Measurements from ENCODE around the gene NQO1.
"Not testable (repeated sequence)": the region's sequence is repeated elsewhere in the genome, so short reads cannot be mapped to it uniquely, and the experiment has no call there.

The NQO1 gene

GRCh38 chr16:69761983-69762813 lies 35.8 kb upstream of the NQO1 start, which contains the start of gene WWP2:
WWP2 (plus strand) TSS chr16:69762332; CDS start chr16:69787011, 24,679 bp downstream.
- Histone ChIP-seq H3K9me3 (ENCODE audit: insufficient read depth, low read length) (no peaks in the 10 kb centered on the region), H3K9ac (ENCODE audit: low read length) (peak within 1 kb of the TSS; percentile 95), H3F3A (ENCODE audit: insufficient read depth) (peaks cover 21% of the 10 kb centered on the region), H3K36me3 (ENCODE audit: low read length) (no peaks in the 10 kb centered on the region), H3K4me2 (ENCODE audit: low read depth, low read length, poor library complexity, severe bottlenecking) (peak within 1 kb of the TSS; percentile 93), H3K27ac (ENCODE audit: low read depth, low read length) (peak within 1 kb of the TSS; percentile 78), H3K79me2 (ENCODE audit: insufficient read depth, low read length) (peaks cover 45% of the 10 kb centered on the region), H3K4me3 (ENCODE audit: insufficient read depth, low read length, poor library complexity, severe bottlenecking) (peak within 1 kb of the TSS; percentile 88), H4K20me1 (ENCODE audit: low read depth, low read length) (no peaks in the 10 kb centered on the region), H3K27me3 (ENCODE audit: low read length) (no peaks in the 10 kb centered on the region), H2AFZ (ENCODE audit: low read depth, low read length, severe bottlenecking) (peak within 1 kb of the TSS; percentile 81), H3K9me2 (replicated peaks; ENCODE audit: insufficient read depth, low read length) (no peaks in the 10 kb centered on the region)
- TF ChIP-seq EZH2phosphoT487 (conservative IDR thresholded peaks at IDR 0.05; ENCODE audit: low read length), result no peak
- no peak for TF ChIP-seq CTCF (IDR thresholded peaks at IDR 0.05; ENCODE audit: insufficient read depth, low read length, poor library complexity, severe bottlenecking)

DNA sequence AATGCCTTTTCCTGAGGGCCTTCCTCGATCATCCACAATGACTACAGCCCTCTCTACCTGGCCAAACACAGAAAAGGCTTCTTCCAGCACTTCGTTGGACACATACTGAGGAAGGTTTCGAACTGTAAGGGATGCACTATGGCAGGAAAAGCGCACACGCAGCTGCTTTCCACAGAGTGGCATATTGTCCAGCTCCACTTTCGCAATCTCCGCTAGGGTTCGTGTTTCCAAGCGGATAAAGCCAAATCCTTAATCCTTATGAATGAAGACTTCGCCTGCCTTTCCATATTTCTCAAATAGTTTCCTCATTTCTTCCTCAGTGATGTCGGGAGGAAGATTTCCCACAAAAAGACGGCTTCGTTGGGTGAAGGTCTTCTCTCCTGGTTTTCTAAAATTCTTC lies 31.0 kb upstream of the NQO1 start:
- H3K4me3 ChIP-seq (ENCODE audit: insufficient read depth, low read length, poor library complexity, severe bottlenecking); H3K9ac ChIP-seq (ENCODE audit: low read length); H3K9me3 ChIP-seq (ENCODE audit: insufficient read depth, low read length); H3K9me2 ChIP-seq (replicated peaks; ENCODE audit: insufficient read depth, low read length); H3F3A ChIP-seq (ENCODE audit: insufficient read depth); H2AFZ ChIP-seq (ENCODE audit: low read depth, low read length, severe bottlenecking); H3K27me3 ChIP-seq (ENCODE audit: low read length); H3K4me2 ChIP-seq (ENCODE audit: low read depth, low read length, poor library complexity, severe bottlenecking); H3K36me3 ChIP-seq (ENCODE audit: low read length); H3K27ac ChIP-seq (ENCODE audit: low read depth, low read length); H4K20me1 ChIP-seq (ENCODE audit: low read depth, low read length): not testable (repeated sequence)
- peaks cover 23% of the 10 kb centered on the region for H3K79me2 ChIP-seq (ENCODE audit: insufficient read depth, low read length)

GRCh38 chr16:69756705-69757104 lies 30.3 kb upstream of the NQO1 start:
- Histone ChIP-seq H3K9ac (ENCODE audit: low read length) (no peak overlapping the region), H3K9me2 (replicated peaks; ENCODE audit: insufficient read depth, low read length) (no peaks in the 10 kb centered on the region), H3F3A (ENCODE audit: insufficient read depth) (peaks cover 3% of the 10 kb centered on the region), H4K20me1 (ENCODE audit: low read depth, low read length) (no peaks in the 10 kb centered on the region), H3K4me2 (ENCODE audit: low read depth, low read length, poor library complexity, severe bottlenecking) (no peak overlapping the region), H3K79me2 (ENCODE audit: insufficient read depth, low read length) (peaks cover 30% of the 10 kb centered on the region), H3K4me3 (ENCODE audit: insufficient read depth, low read length, poor library complexity, severe bottlenecking) (no peak overlapping the region), H2AFZ (ENCODE audit: low read depth, low read length, severe bottlenecking) (no peak overlapping the region), H3K27ac (ENCODE audit: low read depth, low read length) (no peak overlapping the region), H3K9me3 (ENCODE audit: insufficient read depth, low read length) (no peaks in the 10 kb centered on the region), H3K36me3 (ENCODE audit: low read length) (no peaks in the 10 kb centered on the region), H3K27me3 (ENCODE audit: low read length) (no peaks in the 10 kb centered on the region)
- TF ChIP-seq EZH2phosphoT487 (conservative IDR thresholded peaks at IDR 0.05; ENCODE audit: low read length) (no peak), CTCF (IDR thresholded peaks at IDR 0.05; ENCODE audit: insufficient read depth, low read length, poor library complexity, severe bottlenecking) (no peak)
